HUES6 (cell line): ENCODE data around the gene MB.

ENCODE experiments used
- H3K27ac ChIP-seq: 2 replicates; pipeline ENCODE4 v1.7.0; 2013; ENCODE audit warnings: low read depth, mild to moderate bottlenecking, low read length, inconsistent platforms
- H3K27me3 ChIP-seq: 2 replicates; pipeline ENCODE4 v1.6.1; 2013; ENCODE audit warnings: low read length; ENCODE audit not compliant: control insufficient read depth, insufficient read depth
- H3K36me3 ChIP-seq: 2 replicates; pipeline ENCODE4 v1.6.1; 2013; ENCODE audit warnings: low read length; ENCODE audit not compliant: control insufficient read depth, insufficient read depth
- H3K4me1 ChIP-seq: 2 replicates; pipeline ENCODE4 v1.6.1; 2013; ENCODE audit warnings: low read length; ENCODE audit not compliant: control insufficient read depth, insufficient read depth
- H3K4me3 ChIP-seq: 2 replicates; pipeline ENCODE4 v1.5.1; 2013; ENCODE audit warnings: low read depth, low read length
- H3K9ac ChIP-seq: one replicate; pipeline ENCODE4 v1.6.1; 2013; ENCODE audit warnings: mild to moderate bottlenecking, low read length
- H3K9me3 ChIP-seq: 2 replicates; pipeline ENCODE4 v1.6.1; 2013; ENCODE audit warnings: low read depth, low read length; ENCODE audit not compliant: control insufficient read depth, insufficient read depth

The MB gene

GRCh38 chr22:35637254-35637653 is 20.1 kb upstream of the MB start:
- Histone ChIP-seq H3K4me3 (no peak overlapping the region), H3K9ac (no peak overlapping the region), H3K4me1 (peaks cover 5% of the 10 kb centered on the region; the same call in 1 of the 2 replicates), H3K27ac (no peak overlapping the region), H3K9me3 (no peaks in the 10 kb centered on the region), H3K27me3 (no peaks in the 10 kb centered on the region), H3K36me3 (no peaks in the 10 kb centered on the region)

- Histone ChIP-seq H3K27me3 (no peaks in the 10 kb centered on the region), H3K27ac (no peak overlapping the region), H3K36me3 (no peaks in the 10 kb centered on the region), H3K4me1 (0 out of 2 replicates have a peak, but pooled peaks cover 3% of the 10 kb centered on the region), H3K9me3 (no peaks in the 10 kb centered on the region), H3K4me3 (no peak overlapping the region), H3K9ac (no peak overlapping the region)
Observed at GRCh38 chr22:35634943-35635540, 17.9 kb upstream of the MB start.

GRCh38 chr22:35634015-35634414 is 16.9 kb upstream of the MB start:
- Histone ChIP-seq H3K4me1 (0 out of 2 replicates have a peak, but pooled peaks cover 3% of the 10 kb centered on the region), H3K27me3 (no peaks in the 10 kb centered on the region), H3K27ac (no peak overlapping the region), H3K4me3 (no peak overlapping the region), H3K9me3 (no peaks in the 10 kb centered on the region), H3K9ac (no peak overlapping the region), H3K36me3 (no peaks in the 10 kb centered on the region)

- Histone ChIP-seq H3K9me3 (no peaks in the 10 kb centered on the region), H3K4me3 (no peak overlapping the region), H3K36me3 (no peaks in the 10 kb centered on the region), H3K9ac (no peak overlapping the region), H3K27ac (no peak overlapping the region), H3K27me3 (no peaks in the 10 kb centered on the region), H3K4me1 (0 out of 2 replicates have a peak, but pooled peaks cover 3% of the 10 kb centered on the region)
Observed at GRCh38 chr22:35633520-35633919, 16.4 kb upstream of the MB start.

- no peaks in the 10 kb centered on the region for H3K27me3 ChIP-seq
- H3K9me3 ChIP-seq: no peaks in the 10 kb centered on the region
- H3K36me3 ChIP-seq: no peaks in the 10 kb centered on the region
- H3K9ac ChIP-seq: no peak overlapping the region
- 0 out of 2 replicates have a peak, but pooled peaks cover 3% of the 10 kb centered on the region for H3K4me1 ChIP-seq
- H3K27ac ChIP-seq: no peak overlapping the region
- no peak overlapping the region for H3K4me3 ChIP-seq
Observed at GRCh38 chr22:35632935-35633334, 15.8 kb upstream of the MB start.

- H3K4me1 ChIP-seq: 0 out of 2 replicates have a peak, but pooled peaks cover 3% of the 10 kb centered on the region
- H3K36me3 ChIP-seq: no peaks in the 10 kb centered on the region
- H3K27ac ChIP-seq: no peak overlapping the region
- H3K9me3 ChIP-seq: no peaks in the 10 kb centered on the region
- no peak overlapping the region for H3K4me3 ChIP-seq
- H3K9ac ChIP-seq: no peak overlapping the region
- no peaks in the 10 kb centered on the region for H3K27me3 ChIP-seq
Observed at GRCh38 chr22:35631597-35631996, 14.5 kb upstream of the MB start.

- H3K9ac ChIP-seq: no peak overlapping the region
Observed at GRCh38 chr22:35630891-35631290, 13.8 kb upstream of the MB start.

GRCh38 chr22:35630387-35630793 is 13.3 kb upstream of the MB start:
- Histone ChIP-seq H3K9me3 (no peaks in the 10 kb centered on the region), H3K4me3 (no peak overlapping the region), H3K36me3 (no peaks in the 10 kb centered on the region), H3K9ac (no peak overlapping the region), H3K4me1 (0 out of 2 replicates have a peak, but pooled peaks cover 3% of the 10 kb centered on the region), H3K27me3 (no peaks in the 10 kb centered on the region), H3K27ac (no peak overlapping the region)

More at GRCh38 chr22:35630891-35631290, 13.8 kb upstream of the MB start:
- 0 out of 2 replicates have a peak, but pooled peaks cover 3% of the 10 kb centered on the region for H3K4me1 ChIP-seq
- no peaks in the 10 kb centered on the region for H3K9me3 ChIP-seq
- H3K27ac ChIP-seq: no peak overlapping the region
- H3K36me3 ChIP-seq: no peaks in the 10 kb centered on the region
- H3K27me3 ChIP-seq: no peaks in the 10 kb centered on the region
- H3K4me3 ChIP-seq: no peak overlapping the region

- H3K27ac ChIP-seq: no peak overlapping the region
- no peaks in the 10 kb centered on the region for H3K9me3 ChIP-seq
- no peak overlapping the region for H3K4me3 ChIP-seq
- H3K27me3 ChIP-seq: no peaks in the 10 kb centered on the region
- 0 out of 2 replicates have a peak, but pooled peaks cover 3% of the 10 kb centered on the region for H3K4me1 ChIP-seq
- no peaks in the 10 kb centered on the region for H3K36me3 ChIP-seq
- H3K9ac ChIP-seq: no peak overlapping the region
Observed at GRCh38 chr22:35629406-35630216, 12.5 kb upstream of the MB start.

- Histone ChIP-seq H3K4me1 (0 out of 2 replicates have a peak, but pooled peaks cover 3% of the 10 kb centered on the region), H3K4me3 (no peak overlapping the region), H3K9me3 (no peaks in the 10 kb centered on the region), H3K36me3 (no peaks in the 10 kb centered on the region), H3K9ac (no peak overlapping the region), H3K27me3 (no peaks in the 10 kb centered on the region), H3K27ac (no peak overlapping the region)
Observed at GRCh38 chr22:35628732-35629131, 11.6 kb upstream of the MB start.
